ENCODE data around the gene RUNX2. TPM values are rescaled to one million over a fixed set of nuclear protein-coding genes. Genes with fewer than 3 reads are reported as not detected.

RUNX2 gene
- polyA plus RNA-seq, 1 donor from 2014 or later: not detected

GRCh38 chr6:45400021-45400420, 71.9 kb downstream of the RUNX2 start:
- Histone ChIP-seq H3F3A (ENCODE audit: insufficient read depth, low read length, poor library complexity, severe bottlenecking) (no peaks in the 10 kb centered on the region), H3K9me2 (ENCODE audit: insufficient read depth, low read length) (no peaks in the 10 kb centered on the region), H4K20me1 (ENCODE audit: insufficient read depth) (no peaks in the 10 kb centered on the region), H3K4me3 (ENCODE audit: low read length) (no peak overlapping the region), H3K9ac (ENCODE audit: low read length) (no peak overlapping the region), H2AFZ (ENCODE audit: low read depth, low read length) (no peak overlapping the region), H3K79me2 (replicated peaks; ENCODE audit: insufficient read depth, low read length) (no peaks in the 10 kb centered on the region), H3K9me3 (ENCODE audit: low read length) (no peaks in the 10 kb centered on the region), H3K4me2 (ENCODE audit: low read length) (no peak overlapping the region), H3K27me3 (ENCODE audit: insufficient read depth, low read depth, low read length) (no peaks in the 10 kb centered on the region), H3K36me3 (ENCODE audit: insufficient read depth, low read length) (no peaks in the 10 kb centered on the region), H3K27ac (ENCODE audit: low read length) (no peak overlapping the region)
- no peak for TF ChIP-seq MXI1 (conservative IDR thresholded peaks at IDR 0.05; ENCODE audit: poor library complexity, severe bottlenecking)
- TF ChIP-seq EP300 (conservative IDR thresholded peaks at IDR 0.05; ENCODE audit: poor library complexity, severe bottlenecking): no peak
- no peak for TF ChIP-seq TAF1 (IDR thresholded peaks at IDR 0.05; ENCODE audit: low read depth)
- no peak for TF ChIP-seq SMC3 (conservative IDR thresholded peaks at IDR 0.05; ENCODE audit: poor library complexity)
- TF ChIP-seq REST (IDR thresholded peaks at IDR 0.05; ENCODE audit: borderline replicate concordance): no peak
- TF ChIP-seq RAD21 (conservative IDR thresholded peaks at IDR 0.05): no peak
- TF ChIP-seq EZH2 (IDR thresholded peaks at IDR 0.05; ENCODE audit: borderline replicate concordance, insufficient read depth, low read length, poor library complexity, severe bottlenecking): no peak
- TF ChIP-seq CTCF (IDR thresholded peaks at IDR 0.05; ENCODE audit: poor library complexity, severe bottlenecking): no peak
- no peak for TF ChIP-seq POLR2AphosphoS5 (IDR thresholded peaks at IDR 0.05)

GRCh38 chr6:45411959-45412358, 83.8 kb downstream of the RUNX2 start:
- Histone ChIP-seq H3K4me2 (ENCODE audit: low read length) (no peak overlapping the region), H3K9me2 (ENCODE audit: insufficient read depth, low read length) (no peaks in the 10 kb centered on the region), H3K79me2 (replicated peaks; ENCODE audit: insufficient read depth, low read length) (no peaks in the 10 kb centered on the region)

More at GRCh38 chr6:45411959-45412358, 83.8 kb downstream of the RUNX2 start:
- H3K27me3 ChIP-seq (ENCODE audit: insufficient read depth, low read depth, low read length): peaks cover 12% of the 10 kb centered on the region
- no peak for TF ChIP-seq RAD21 (conservative IDR thresholded peaks at IDR 0.05)
- no peak for TF ChIP-seq REST (IDR thresholded peaks at IDR 0.05; ENCODE audit: borderline replicate concordance)
- TF ChIP-seq MXI1 (conservative IDR thresholded peaks at IDR 0.05; ENCODE audit: poor library complexity, severe bottlenecking): no peak
- no peak for TF ChIP-seq EP300 (conservative IDR thresholded peaks at IDR 0.05; ENCODE audit: poor library complexity, severe bottlenecking)
- no peak for TF ChIP-seq TAF1 (IDR thresholded peaks at IDR 0.05; ENCODE audit: low read depth)
- TF ChIP-seq SMC3 (conservative IDR thresholded peaks at IDR 0.05; ENCODE audit: poor library complexity): no peak
- TF ChIP-seq POLR2AphosphoS5 (IDR thresholded peaks at IDR 0.05): no peak
- TF ChIP-seq EZH2 (IDR thresholded peaks at IDR 0.05; ENCODE audit: borderline replicate concordance, insufficient read depth, low read length, poor library complexity, severe bottlenecking): no peak
- no peak for TF ChIP-seq CTCF (IDR thresholded peaks at IDR 0.05; ENCODE audit: poor library complexity, severe bottlenecking)
- H3K27ac ChIP-seq (ENCODE audit: low read length): no peak overlapping the region
- H3F3A ChIP-seq (ENCODE audit: insufficient read depth, low read length, poor library complexity, severe bottlenecking): no peaks in the 10 kb centered on the region
- no peaks in the 10 kb centered on the region for H3K36me3 ChIP-seq (ENCODE audit: insufficient read depth, low read length)
- no peaks in the 10 kb centered on the region for H4K20me1 ChIP-seq (ENCODE audit: insufficient read depth)
- no peak overlapping the region for H3K9ac ChIP-seq (ENCODE audit: low read length)
- no peaks in the 10 kb centered on the region for H3K9me3 ChIP-seq (ENCODE audit: low read length)
- no peak overlapping the region for H2AFZ ChIP-seq (ENCODE audit: low read depth, low read length)
- H3K4me3 ChIP-seq (ENCODE audit: low read length): no peak overlapping the region
